PFSK-1 (cell line): ENCODE data around the gene SPACDR.

Experiments
- FOXP2 ChIP-seq: optimal IDR thresholded peaks from 2 replicates; pipeline ENCODE3; 2011; ENCODE audit warnings: borderline replicate concordance, control low read depth, inconsistent platforms; ENCODE audit not compliant: insufficient read depth; ENCODE audit errors: extremely low read length, extremely low read depth
- POLR2AphosphoS5 ChIP-seq: IDR thresholded peaks from 2 replicates; pipeline ENCODE4 v1.6.1; 2012; ENCODE audit warnings: low read depth, mild to moderate bottlenecking, control low read depth, low read length, moderate library complexity
- SIN3A ChIP-seq: IDR thresholded peaks from 2 replicates; pipeline ENCODE4 v1.6.1; 2012; ENCODE audit warnings: mild to moderate bottlenecking, low read length, moderate library complexity, borderline replicate concordance; ENCODE audit not compliant: insufficient read depth
- TAF1 ChIP-seq: IDR thresholded peaks from 2 replicates; pipeline ENCODE4 v1.6.1; 2012; ENCODE audit warnings: low read length, control low read depth, borderline replicate concordance; ENCODE audit not compliant: insufficient read depth
- TF ChIP-seq, protein P1 (sequence below), 2 experiments: IDR thresholded peaks; 2 replicates each; pipeline versions ENCODE4 v1.6.1 to v1.8.0; 2011 to 2012; ENCODE audit warnings: low read depth in 2 of 2, low read length in 2 of 2, control low read depth in 1 of 2, inconsistent platforms in 1 of 2, mild to moderate bottlenecking in 1 of 2, moderate library complexity in 1 of 2; ENCODE audit not compliant: insufficient read depth in 1 of 2

Gene SPACDR

DNA sequence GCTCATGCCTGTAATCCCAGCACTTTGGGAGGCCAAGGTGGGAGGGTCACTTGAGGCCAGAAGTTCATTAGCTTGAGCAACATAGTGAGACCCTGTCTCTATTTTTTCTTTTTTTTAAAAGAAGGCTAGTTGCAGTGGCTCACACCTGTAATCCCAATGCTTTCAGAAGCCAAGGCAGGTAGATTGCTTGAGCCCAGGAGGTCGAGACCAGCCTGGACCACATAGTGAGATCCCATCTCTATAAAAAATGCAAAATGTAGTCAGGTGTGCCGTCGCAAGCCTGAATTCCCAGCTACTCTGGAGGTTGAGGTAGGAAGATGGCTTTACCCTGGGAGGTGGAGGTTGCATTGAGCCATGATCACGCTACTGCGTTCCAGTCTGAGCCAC lies 27.1 kb upstream of the SPACDR start:
- TF ChIP-seq SIN3A, result no peak
- no peak for TF ChIP-seq TAF1
- TF ChIP-seq, protein P1, sequence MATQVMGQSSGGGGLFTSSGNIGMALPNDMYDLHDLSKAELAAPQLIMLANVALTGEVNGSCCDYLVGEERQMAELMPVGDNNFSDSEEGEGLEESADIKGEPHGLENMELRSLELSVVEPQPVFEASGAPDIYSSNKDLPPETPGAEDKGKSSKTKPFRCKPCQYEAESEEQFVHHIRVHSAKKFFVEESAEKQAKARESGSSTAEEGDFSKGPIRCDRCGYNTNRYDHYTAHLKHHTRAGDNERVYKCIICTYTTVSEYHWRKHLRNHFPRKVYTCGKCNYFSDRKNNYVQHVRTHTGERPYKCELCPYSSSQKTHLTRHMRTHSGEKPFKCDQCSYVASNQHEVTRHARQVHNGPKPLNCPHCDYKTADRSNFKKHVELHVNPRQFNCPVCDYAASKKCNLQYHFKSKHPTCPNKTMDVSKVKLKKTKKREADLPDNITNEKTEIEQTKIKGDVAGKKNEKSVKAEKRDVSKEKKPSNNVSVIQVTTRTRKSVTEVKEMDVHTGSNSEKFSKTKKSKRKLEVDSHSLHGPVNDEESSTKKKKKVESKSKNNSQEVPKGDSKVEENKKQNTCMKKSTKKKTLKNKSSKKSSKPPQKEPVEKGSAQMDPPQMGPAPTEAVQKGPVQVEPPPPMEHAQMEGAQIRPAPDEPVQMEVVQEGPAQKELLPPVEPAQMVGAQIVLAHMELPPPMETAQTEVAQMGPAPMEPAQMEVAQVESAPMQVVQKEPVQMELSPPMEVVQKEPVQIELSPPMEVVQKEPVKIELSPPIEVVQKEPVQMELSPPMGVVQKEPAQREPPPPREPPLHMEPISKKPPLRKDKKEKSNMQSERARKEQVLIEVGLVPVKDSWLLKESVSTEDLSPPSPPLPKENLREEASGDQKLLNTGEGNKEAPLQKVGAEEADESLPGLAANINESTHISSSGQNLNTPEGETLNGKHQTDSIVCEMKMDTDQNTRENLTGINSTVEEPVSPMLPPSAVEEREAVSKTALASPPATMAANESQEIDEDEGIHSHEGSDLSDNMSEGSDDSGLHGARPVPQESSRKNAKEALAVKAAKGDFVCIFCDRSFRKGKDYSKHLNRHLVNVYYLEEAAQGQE (IDR thresholded peaks at IDR 0.05; ENCODE audit: insufficient read depth in 1 of 2, low read depth in 2 of 2, low read length in 2 of 2), result no peak
- TF ChIP-seq POLR2AphosphoS5, result no peak
- TF ChIP-seq FOXP2, result no peak

DNA sequence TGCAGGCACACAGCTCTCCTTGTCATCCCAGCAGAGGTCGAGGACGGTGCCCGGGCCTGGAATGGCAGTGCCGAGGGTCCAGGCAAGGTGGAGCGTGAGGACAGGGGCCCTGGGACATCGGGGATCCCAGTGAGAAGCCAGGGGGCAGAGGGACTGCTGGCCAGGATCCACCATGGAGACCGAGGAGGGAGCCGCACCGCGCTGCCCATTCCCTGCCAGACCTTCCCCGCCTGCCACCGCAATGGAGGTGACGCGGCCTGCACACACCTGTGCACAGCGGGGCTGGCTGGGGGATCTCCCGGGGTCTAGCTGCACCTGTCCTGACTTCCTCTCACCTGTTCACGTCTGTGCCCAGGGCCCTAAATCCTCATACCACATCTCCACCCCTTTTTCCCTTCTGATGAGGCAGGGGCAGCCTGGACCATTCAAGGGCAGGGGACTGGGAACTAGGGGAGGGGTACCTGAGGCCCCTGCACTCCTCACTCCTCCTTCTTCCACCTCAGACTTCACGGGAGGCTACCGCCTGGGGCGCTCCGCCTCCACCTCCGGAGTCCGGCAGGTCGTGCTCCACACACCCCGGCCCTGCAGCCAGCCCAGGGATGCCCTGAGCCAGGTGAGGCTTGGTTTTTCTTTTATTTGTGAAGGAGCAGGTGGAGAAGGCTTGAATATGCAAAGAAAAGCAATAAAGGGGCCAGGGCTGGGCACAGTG lies 26.6 kb upstream of the SPACDR start:
- TF ChIP-seq, protein P1 (IDR thresholded peaks at IDR 0.05; ENCODE audit: insufficient read depth in 1 of 2, low read depth in 2 of 2, low read length in 2 of 2), result no peak
- TF ChIP-seq FOXP2, result no peak
- TF ChIP-seq POLR2AphosphoS5, result no peak
- no peak for TF ChIP-seq SIN3A
- TF ChIP-seq TAF1, result no peak

DNA sequence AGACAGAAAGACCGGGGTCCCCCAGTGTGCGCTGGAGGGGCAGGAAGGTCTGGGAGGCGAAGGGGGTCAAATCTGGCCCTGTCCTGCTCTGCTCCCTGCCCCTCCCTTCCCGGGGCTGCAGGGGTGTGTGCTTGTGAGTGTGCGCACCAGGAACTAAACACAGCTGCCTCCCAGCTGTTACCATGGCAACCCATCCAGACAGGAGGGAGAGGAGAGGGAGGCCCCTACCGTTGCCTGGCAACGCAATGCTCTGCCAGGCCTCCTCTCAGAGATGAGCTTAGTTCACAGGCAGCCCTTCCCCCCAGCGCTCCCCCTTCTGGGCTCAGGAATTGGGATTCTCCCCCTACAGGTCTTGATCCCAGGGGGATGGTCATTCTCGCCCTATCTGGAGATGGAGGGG lies 25.8 kb upstream of the SPACDR start:
- TF ChIP-seq FOXP2 (peak; percentile 12), POLR2AphosphoS5 (no peak), TAF1 (no peak)

DNA sequence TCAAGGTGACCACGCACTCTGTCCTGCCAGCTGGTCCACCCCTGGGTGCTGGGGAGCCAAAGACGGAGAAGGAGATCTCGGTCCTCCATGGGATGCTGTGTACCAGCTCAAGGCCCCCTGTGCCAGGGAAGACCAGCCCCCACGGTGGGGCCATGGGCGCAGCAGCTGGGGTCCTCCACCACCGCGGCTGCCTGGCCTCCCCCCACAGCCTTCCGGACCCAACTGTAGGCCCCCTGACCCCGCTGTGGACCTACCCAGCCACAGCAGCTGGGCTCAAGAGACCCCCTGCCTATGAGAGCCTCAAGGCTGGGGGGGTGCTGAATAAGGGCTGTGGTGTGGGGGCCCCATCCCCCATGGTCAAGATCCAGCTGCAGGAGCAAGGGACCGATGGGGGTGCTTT lies 25.1 kb upstream of the SPACDR start:
- no peak for TF ChIP-seq FOXP2
- no peak for TF ChIP-seq TAF1
- TF ChIP-seq SIN3A, result no peak
- TF ChIP-seq, protein P1 (IDR thresholded peaks at IDR 0.05; ENCODE audit: insufficient read depth in 1 of 2, low read depth in 2 of 2, low read length in 2 of 2), result no peak
- no peak for TF ChIP-seq POLR2AphosphoS5

DNA sequence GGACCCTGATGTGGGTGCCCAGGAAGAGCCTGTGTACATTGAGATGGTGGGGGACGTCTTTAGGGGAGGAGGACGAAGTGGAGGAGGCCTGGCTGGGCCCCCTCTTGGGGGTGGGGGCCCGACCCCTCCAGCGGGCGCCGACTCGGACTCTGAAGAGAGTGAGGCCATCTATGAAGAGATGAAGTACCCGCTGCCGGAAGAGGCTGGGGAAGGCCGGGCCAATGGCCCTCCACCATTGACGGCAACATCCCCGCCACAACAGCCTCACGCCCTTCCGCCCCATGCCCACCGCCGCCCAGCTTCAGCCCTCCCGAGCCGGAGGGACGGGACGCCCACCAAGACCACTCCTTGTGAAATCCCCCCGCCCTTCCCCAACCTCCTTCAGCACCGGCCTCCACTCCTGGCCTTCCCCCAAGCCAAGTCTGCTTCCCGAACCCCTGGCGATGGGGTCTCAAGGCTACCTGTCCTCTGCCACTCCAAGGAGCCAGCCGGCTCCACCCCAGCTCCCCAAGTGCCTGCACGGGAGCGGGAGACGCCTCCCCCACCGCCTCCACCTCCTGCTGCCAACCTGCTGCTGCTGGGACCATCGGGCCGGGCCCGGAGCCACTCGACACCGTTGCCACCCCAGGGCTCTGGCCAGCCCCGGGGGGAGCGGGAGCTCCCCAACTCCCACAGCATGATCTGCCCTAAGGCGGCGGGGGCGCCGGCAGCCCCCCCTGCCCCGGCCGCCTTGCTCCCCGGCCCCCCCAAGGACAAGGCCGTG lies 24.5 kb upstream of the SPACDR start:
- TF ChIP-seq, protein P1 (IDR thresholded peaks at IDR 0.05; ENCODE audit: insufficient read depth in 1 of 2, low read depth in 2 of 2, low read length in 2 of 2), result no peak
- TF ChIP-seq FOXP2 (no peak), POLR2AphosphoS5 (no peak), TAF1 (no peak)
